PFSK-1 (cell line): ENCODE data around the gene RICTOR.

Source experiments
- FOXP2 ChIP-seq: optimal IDR thresholded peaks from 2 replicates; pipeline ENCODE3; 2011; ENCODE audit warnings: borderline replicate concordance, control low read depth, inconsistent platforms; ENCODE audit not compliant: insufficient read depth; ENCODE audit errors: extremely low read length, extremely low read depth
- POLR2AphosphoS5 ChIP-seq: IDR thresholded peaks from 2 replicates; pipeline ENCODE4 v1.6.1; 2012; ENCODE audit warnings: low read depth, mild to moderate bottlenecking, control low read depth, low read length, moderate library complexity
- REST ChIP-seq, 2 experiments: IDR thresholded peaks; 2 replicates each; pipeline versions ENCODE4 v1.6.1 to v1.8.0; 2011 to 2012; ENCODE audit warnings: low read depth in 2 of 2, low read length in 2 of 2, control low read depth in 1 of 2, inconsistent platforms in 1 of 2, mild to moderate bottlenecking in 1 of 2, moderate library complexity in 1 of 2; ENCODE audit not compliant: insufficient read depth in 1 of 2
- SIN3A ChIP-seq: IDR thresholded peaks from 2 replicates; pipeline ENCODE4 v1.6.1; 2012; ENCODE audit warnings: mild to moderate bottlenecking, low read length, moderate library complexity, borderline replicate concordance; ENCODE audit not compliant: insufficient read depth
- TAF1 ChIP-seq: IDR thresholded peaks from 2 replicates; pipeline ENCODE4 v1.6.1; 2012; ENCODE audit warnings: low read length, control low read depth, borderline replicate concordance; ENCODE audit not compliant: insufficient read depth

- TF ChIP-seq TAF1 = no peak
- TF ChIP-seq POLR2AphosphoS5 = no peak
- no peak for TF ChIP-seq FOXP2
- TF ChIP-seq REST (IDR thresholded peaks at IDR 0.05; ENCODE audit: insufficient read depth in 1 of 2, low read depth in 2 of 2, low read length in 2 of 2) = no peak
- TF ChIP-seq SIN3A = no peak
Observed at GRCh38 chr5:39009981-39010380, 64.2 kb downstream of the RICTOR start.
